ENCODE data around the gene MEGF10.
"Not testable (repeated sequence)": the region's sequence is repeated elsewhere in the genome, so short reads cannot be mapped to it uniquely, and the experiment has no call there.

DNA sequence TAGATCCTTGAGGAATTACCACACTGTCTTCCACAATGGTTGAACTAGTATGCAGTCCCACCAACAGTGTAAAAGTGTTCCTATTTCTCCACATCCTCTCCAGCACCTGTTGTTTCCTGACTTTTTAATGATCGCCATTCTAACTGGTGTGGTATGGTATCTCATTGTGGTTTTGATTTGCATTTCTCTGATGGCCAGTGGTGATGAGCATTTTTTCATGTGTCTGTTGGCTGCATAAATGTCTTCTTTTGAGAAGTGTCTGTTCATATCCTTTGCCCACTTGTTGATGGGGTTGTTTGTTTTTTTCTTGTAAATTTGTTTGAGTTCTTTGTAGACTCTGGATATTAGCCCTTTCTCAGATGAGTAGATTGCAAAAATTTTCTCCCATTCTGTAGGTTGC lies 25.1 kb upstream of the MEGF10 start:
- not testable (repeated sequence) for TF ChIP-seq EZH2 (IDR thresholded peaks at IDR 0.05; ENCODE audit: borderline replicate concordance, low read length)
- TF ChIP-seq, protein P1, sequence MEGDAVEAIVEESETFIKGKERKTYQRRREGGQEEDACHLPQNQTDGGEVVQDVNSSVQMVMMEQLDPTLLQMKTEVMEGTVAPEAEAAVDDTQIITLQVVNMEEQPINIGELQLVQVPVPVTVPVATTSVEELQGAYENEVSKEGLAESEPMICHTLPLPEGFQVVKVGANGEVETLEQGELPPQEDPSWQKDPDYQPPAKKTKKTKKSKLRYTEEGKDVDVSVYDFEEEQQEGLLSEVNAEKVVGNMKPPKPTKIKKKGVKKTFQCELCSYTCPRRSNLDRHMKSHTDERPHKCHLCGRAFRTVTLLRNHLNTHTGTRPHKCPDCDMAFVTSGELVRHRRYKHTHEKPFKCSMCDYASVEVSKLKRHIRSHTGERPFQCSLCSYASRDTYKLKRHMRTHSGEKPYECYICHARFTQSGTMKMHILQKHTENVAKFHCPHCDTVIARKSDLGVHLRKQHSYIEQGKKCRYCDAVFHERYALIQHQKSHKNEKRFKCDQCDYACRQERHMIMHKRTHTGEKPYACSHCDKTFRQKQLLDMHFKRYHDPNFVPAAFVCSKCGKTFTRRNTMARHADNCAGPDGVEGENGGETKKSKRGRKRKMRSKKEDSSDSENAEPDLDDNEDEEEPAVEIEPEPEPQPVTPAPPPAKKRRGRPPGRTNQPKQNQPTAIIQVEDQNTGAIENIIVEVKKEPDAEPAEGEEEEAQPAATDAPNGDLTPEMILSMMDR (IDR thresholded peaks at IDR 0.05; ENCODE audit: low read length), result not testable (repeated sequence)
